Thymus (tissue), 11 donors: ENCODE measurements around the gene UBE2B. TPM values are rescaled to one million over a fixed set of nuclear protein-coding genes. Genes with fewer than 3 reads are reported as not detected.
"Not testable (repeated sequence)": the region's sequence is repeated elsewhere in the genome, so short reads cannot be mapped to it uniquely, and the experiment has no call there.

ENCODE experiments used
- DNase-seq, 9 donors: peaks; one replicate each; pipeline ENCODE4 v3.0.0-alpha.2; 2013; ENCODE audit warnings: low spot score in 9 of 9, low read depth in 6 of 9, missing footprints in 1 of 9
- H3K27ac ChIP-seq, 2 donors: one replicate each; pipeline ENCODE4 v1.5.1; 2013; ENCODE audit warnings: control low read depth in 1 of 2, low read depth in 1 of 2, low read length in 1 of 2, mild to moderate bottlenecking in 1 of 2, moderate library complexity in 1 of 2
- H3K27me3 ChIP-seq, 2 donors: one replicate each; pipeline ENCODE4 v1.5.1; 2013; ENCODE audit warnings: low read length in 1 of 2; ENCODE audit not compliant: control insufficient read depth in 2 of 2, insufficient read depth in 1 of 2
- H3K36me3 ChIP-seq, 2 donors: one replicate each; pipeline ENCODE4 v1.5.1; 2013; ENCODE audit warnings: low read length in 1 of 2, mild to moderate bottlenecking in 1 of 2, moderate library complexity in 1 of 2; ENCODE audit not compliant: control insufficient read depth in 2 of 2, insufficient read depth in 2 of 2
- H3K4me1 ChIP-seq, 2 donors: one replicate each; pipeline ENCODE4 v1.5.1; 2013; ENCODE audit warnings: low read length in 2 of 2; ENCODE audit not compliant: control insufficient read depth in 2 of 2, insufficient read depth in 2 of 2
- H3K4me3 ChIP-seq, 2 donors: one replicate each; pipeline ENCODE4 v1.5.1; 2013; ENCODE audit warnings: low read length in 2 of 2, control low read depth in 1 of 2, mild to moderate bottlenecking in 1 of 2
- H3K9me3 ChIP-seq, 2 donors: one replicate each; pipeline ENCODE4 v1.5.1; 2013; ENCODE audit warnings: low read length in 1 of 2, mild to moderate bottlenecking in 1 of 2; ENCODE audit not compliant: control insufficient read depth in 2 of 2, insufficient read depth in 1 of 2
- WGBS: extraction: QIAGEN DNeasy Blood & Tissue Kit; methylation state at CpG from one replicate; pipeline ENCODE4 v1.1.7; 2013; 5-methylcytosine and 5-hydroxymethylcytosine counted together
- polyA plus RNA-seq: library from polyadenylated mRNA; stranded (reverse); fragments of 200-250 nt; gene quantifications from one replicate; pipeline ENCODE4 v1.2.3, GENCODE V29; 2013
- total RNA-seq: library from RNA; stranded (reverse); fragments of 120-200 nt; gene quantifications from one replicate; pipeline ENCODE4 v1.2.4, GENCODE V29; 2013
- donor health status: healthy.

UBE2B gene
- total and polyA plus RNA-seq, 2 donors: 20.1 to 238 TPM

- peaks cover 10 to 13% of the 10 kb centered on the region in 2 donors for H3K36me3 ChIP-seq
- WGBS: 77% methylated on average over 4 of the region's 4 CpGs
- H3K9me3 ChIP-seq: peaks cover 0 to 3% of the 10 kb centered on the region in 2 donors
- no peak overlapping the region for H3K27ac ChIP-seq
- DNase-seq: no peak
- H3K4me3 ChIP-seq: peak overlapping the region; percentile 67 to 86
- no peaks in the 10 kb centered on the region for H3K27me3 ChIP-seq
- peaks cover 11 to 16% of the 10 kb centered on the region in 2 donors for H3K4me1 ChIP-seq
Measured at GRCh38 chr5:134410822-134411221, 39.5 kb downstream of the UBE2B start.

GRCh38 chr5:134411228-134411545 lies 39.8 kb downstream of the UBE2B start:
- H3K4me1 ChIP-seq: peaks cover 11 to 16% of the 10 kb centered on the region in 2 donors
- peaks cover 0 to 3% of the 10 kb centered on the region in 2 donors for H3K9me3 ChIP-seq
- peak overlapping the region; percentile 67 to 86 for H3K4me3 ChIP-seq
- H3K36me3 ChIP-seq: peaks cover 6 to 9% of the 10 kb centered on the region in 2 donors
- peak overlapping the region in 1 of 2 donors; percentile 46 for H3K27ac ChIP-seq
- DNase-seq: no peak
- 12% methylated on average over 9 of the region's 9 CpGs for WGBS
- no peaks in the 10 kb centered on the region for H3K27me3 ChIP-seq

GRCh38 chr5:134411546-134412266 lies 40.3 kb downstream of the UBE2B start, which contains the start of gene CDKN2AIPNL:
Gene CDKN2AIPNL, minus strand, starts transcription at chr5:134411881. Its CDS starts 27 bp downstream, at chr5:134411854.
- peak within 1 kb of the TSS; percentile 67 to 86 for H3K4me3 ChIP-seq
- H3K36me3 ChIP-seq: peaks cover under 1 to 9% of the 10 kb centered on the region in 2 donors
- WGBS: 1% methylated on average over 61 of the region's 61 CpGs
- no peaks in the 10 kb centered on the region for H3K27me3 ChIP-seq
- DNase-seq: peak; percentile 67 to 92 (median 80)
- peak within 1 kb of the TSS in 1 of 2 donors; percentile 64 for H3K27ac ChIP-seq
- peaks cover 11 to 16% of the 10 kb centered on the region in 2 donors for H3K4me1 ChIP-seq
- peaks cover 0 to 3% of the 10 kb centered on the region in 2 donors for H3K9me3 ChIP-seq

GRCh38 chr5:134413046-134413445 lies 41.7 kb downstream of the UBE2B start:
- Histone ChIP-seq H3K4me1 (peaks cover 11 to 16% of the 10 kb centered on the region in 2 donors), H3K4me3 (no peak overlapping the region), H3K9me3 (peaks cover 0 to 3% of the 10 kb centered on the region in 2 donors), H3K27ac (no peak overlapping the region), H3K36me3 (peaks cover 0 to 9% of the 10 kb centered on the region in 2 donors), H3K27me3 (no peaks in the 10 kb centered on the region)
- no peak for DNase-seq
- WGBS: 98% methylated on average over 2 of the region's 2 CpGs

- Histone ChIP-seq H3K4me3 (no peak overlapping the region), H3K36me3 (no peaks in the 10 kb centered on the region), H3K27me3 (no peaks in the 10 kb centered on the region), H3K4me1 (no peaks in the 10 kb centered on the region), H3K9me3 (no peaks in the 10 kb centered on the region), H3K27ac (no peak overlapping the region)
- DNase-seq: no peak
Measured at GRCh38 chr5:134417707-134418106, 46.3 kb downstream of the UBE2B start.

- no peaks in the 10 kb centered on the region for H3K27me3 ChIP-seq
- H3K27ac ChIP-seq: no peak overlapping the region
- no peaks in the 10 kb centered on the region for H3K4me1 ChIP-seq
- H3K36me3 ChIP-seq: no peaks in the 10 kb centered on the region
- H3K4me3 ChIP-seq: no peak overlapping the region
- H3K9me3 ChIP-seq: no peaks in the 10 kb centered on the region
- no peak for DNase-seq
- WGBS: 99% methylated on average over 3 of the region's 3 CpGs
Measured at GRCh38 chr5:134418958-134419357, 47.6 kb downstream of the UBE2B start.

GRCh38 chr5:134420343-134420742 lies 49.0 kb downstream of the UBE2B start:
- H3K4me3 ChIP-seq: no peak overlapping the region
- H3K27ac ChIP-seq: no peak overlapping the region
- H3K36me3 ChIP-seq: no peaks in the 10 kb centered on the region
- no peaks in the 10 kb centered on the region for H3K4me1 ChIP-seq
- no peaks in the 10 kb centered on the region for H3K9me3 ChIP-seq
- H3K27me3 ChIP-seq: no peaks in the 10 kb centered on the region
- WGBS: 98% methylated on average over 2 of the region's 2 CpGs
- no peak for DNase-seq

- not testable (repeated sequence) for H3K36me3 ChIP-seq, DNase-seq, H3K27ac ChIP-seq, H3K4me1 ChIP-seq, H3K4me3 ChIP-seq, H3K27me3 ChIP-seq, H3K9me3 ChIP-seq
- WGBS: 98% methylated on average over 4 of the region's 4 CpGs
Measured at GRCh38 chr5:134421038-134421437, 49.7 kb downstream of the UBE2B start.

- Histone ChIP-seq H3K36me3 (no peaks in the 10 kb centered on the region), H3K9me3 (no peaks in the 10 kb centered on the region), H3K27ac (no peak overlapping the region), H3K27me3 (no peaks in the 10 kb centered on the region), H3K4me3 (no peak overlapping the region), H3K4me1 (no peaks in the 10 kb centered on the region)
- 98% methylated on average over 7 of the region's 7 CpGs for WGBS
- no peak for DNase-seq
Measured at GRCh38 chr5:134422791-134423365, 51.5 kb downstream of the UBE2B start.
